ENCODE data around the gene GLRA1.

GLRA1 gene

DNA sequence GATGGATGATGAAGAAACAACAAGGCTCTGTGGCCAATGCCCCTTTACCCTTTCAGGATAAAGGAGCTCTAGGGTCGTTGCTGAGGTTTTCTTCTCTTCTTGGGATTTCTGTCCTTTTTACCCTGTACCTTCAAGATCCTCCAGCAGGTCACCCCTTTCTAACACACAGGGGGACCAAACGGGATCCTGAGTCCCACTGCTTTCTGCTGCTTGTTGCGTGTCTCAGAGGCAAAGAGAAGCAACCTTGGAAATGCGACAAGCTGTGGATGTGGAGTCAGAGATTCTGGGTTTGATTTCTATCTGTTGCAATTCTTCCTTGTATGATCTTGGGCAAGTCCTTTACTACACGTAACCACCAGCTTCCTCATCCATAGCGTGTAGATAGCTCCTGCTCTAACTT, 20.5 kb downstream of the GLRA1 start:
- Histone ChIP-seq H3K4me3 (ENCODE audit: insufficient read depth, low read depth, low read length, poor library complexity, severe bottlenecking) (no peak overlapping the region), H3K9me3 (ENCODE audit: control insufficient read depth, low read length) (no peaks in the 10 kb centered on the region), H3K36me3 (ENCODE audit: control insufficient read depth, insufficient read depth, low read length) (no peaks in the 10 kb centered on the region), H3K27me3 (replicated peaks; ENCODE audit: control insufficient read depth, insufficient read depth, low read length, poor library complexity, severe bottlenecking) (no peaks in the 10 kb centered on the region), H3K4me1 (ENCODE audit: control insufficient read depth, insufficient read depth, low read length, poor library complexity, severe bottlenecking) (no peaks in the 10 kb centered on the region), H3K27ac (ENCODE audit: insufficient read depth, low read length, poor library complexity, severe bottlenecking) (no peak overlapping the region)
- DNase-seq: no peak

DNA sequence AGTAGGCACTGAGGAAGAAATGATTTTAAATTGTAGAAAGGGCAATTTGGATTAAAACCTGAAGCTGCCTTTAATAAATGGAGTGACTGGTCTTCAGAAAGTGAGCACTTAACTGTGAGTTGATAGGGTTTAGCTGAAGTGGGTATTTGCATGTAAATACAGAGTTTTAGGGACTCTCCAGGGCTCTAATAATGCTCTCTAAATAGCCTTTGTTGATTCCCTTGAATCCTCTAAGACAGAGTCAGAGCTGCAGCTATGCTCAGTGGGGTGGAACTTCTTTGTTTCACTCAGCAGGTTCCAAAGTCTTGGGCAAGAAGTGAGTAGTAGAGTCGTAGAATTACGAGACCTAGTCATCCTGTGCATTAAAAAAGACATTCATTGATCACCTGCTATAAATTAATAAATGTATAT, 21.4 kb downstream of the GLRA1 start:
- DNase-seq: no peak
- Histone ChIP-seq H3K27me3 (replicated peaks; ENCODE audit: control insufficient read depth, insufficient read depth, low read length, poor library complexity, severe bottlenecking) (no peaks in the 10 kb centered on the region), H3K36me3 (ENCODE audit: control insufficient read depth, insufficient read depth, low read length) (no peaks in the 10 kb centered on the region), H3K27ac (ENCODE audit: insufficient read depth, low read length, poor library complexity, severe bottlenecking) (no peak overlapping the region), H3K4me3 (ENCODE audit: insufficient read depth, low read depth, low read length, poor library complexity, severe bottlenecking) (no peak overlapping the region), H3K4me1 (ENCODE audit: control insufficient read depth, insufficient read depth, low read length, poor library complexity, severe bottlenecking) (no peaks in the 10 kb centered on the region), H3K9me3 (ENCODE audit: control insufficient read depth, low read length) (no peaks in the 10 kb centered on the region)

DNA sequence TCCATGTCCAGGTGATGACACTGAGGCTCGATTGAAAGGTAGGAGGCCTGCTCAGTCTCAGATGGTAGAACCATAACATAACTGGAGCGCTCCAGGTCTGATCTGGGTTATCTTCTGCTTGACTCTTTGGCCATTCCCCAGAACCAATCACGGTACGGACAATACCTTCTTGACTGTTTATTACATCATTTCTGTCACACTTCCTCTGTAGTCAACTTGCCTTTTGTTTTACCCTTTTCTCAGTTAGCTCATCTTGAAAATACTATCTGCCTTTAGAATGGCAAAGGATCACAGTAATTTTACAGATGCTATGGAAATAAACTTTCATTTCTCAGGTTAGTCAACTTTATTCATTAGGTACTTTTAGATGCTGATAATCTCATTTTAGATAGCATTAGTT, 22.4 kb downstream of the GLRA1 start:
- no peaks in the 10 kb centered on the region for H3K27me3 ChIP-seq (replicated peaks; ENCODE audit: control insufficient read depth, insufficient read depth, low read length, poor library complexity, severe bottlenecking)
- H3K27ac ChIP-seq (ENCODE audit: insufficient read depth, low read length, poor library complexity, severe bottlenecking): no peak overlapping the region
- H3K9me3 ChIP-seq (ENCODE audit: control insufficient read depth, low read length): no peaks in the 10 kb centered on the region
- no peaks in the 10 kb centered on the region for H3K4me1 ChIP-seq (ENCODE audit: control insufficient read depth, insufficient read depth, low read length, poor library complexity, severe bottlenecking)
- no peaks in the 10 kb centered on the region for H3K36me3 ChIP-seq (ENCODE audit: control insufficient read depth, insufficient read depth, low read length)
- no peak overlapping the region for H3K4me3 ChIP-seq (ENCODE audit: insufficient read depth, low read depth, low read length, poor library complexity, severe bottlenecking)
- no peak for DNase-seq

DNA sequence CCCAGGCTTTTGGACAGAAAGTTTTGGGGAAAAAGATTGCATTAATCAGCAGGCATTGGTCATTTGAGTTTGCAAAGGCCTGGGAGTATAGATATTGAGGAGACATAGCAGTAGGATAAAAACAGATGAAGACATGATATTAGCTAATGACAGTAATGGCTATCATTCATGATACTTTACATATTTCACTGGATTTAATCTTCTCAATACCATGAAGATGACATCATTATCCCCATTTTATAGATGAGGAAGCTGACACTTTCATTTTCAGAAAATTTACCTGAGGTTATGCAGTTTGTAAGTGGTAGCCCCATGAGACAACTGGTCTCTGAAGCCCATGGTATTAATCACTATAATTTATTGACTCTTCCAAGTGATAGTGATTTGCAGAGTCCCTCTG, 23.0 kb downstream of the GLRA1 start:
- no peak for DNase-seq
- no peak overlapping the region for H3K4me3 ChIP-seq (ENCODE audit: insufficient read depth, low read depth, low read length, poor library complexity, severe bottlenecking)
- H3K36me3 ChIP-seq (ENCODE audit: control insufficient read depth, insufficient read depth, low read length): no peaks in the 10 kb centered on the region
- no peak overlapping the region for H3K27ac ChIP-seq (ENCODE audit: insufficient read depth, low read length, poor library complexity, severe bottlenecking)
- no peaks in the 10 kb centered on the region for H3K4me1 ChIP-seq (ENCODE audit: control insufficient read depth, insufficient read depth, low read length, poor library complexity, severe bottlenecking)
- H3K27me3 ChIP-seq (replicated peaks; ENCODE audit: control insufficient read depth, insufficient read depth, low read length, poor library complexity, severe bottlenecking): no peaks in the 10 kb centered on the region
- no peaks in the 10 kb centered on the region for H3K9me3 ChIP-seq (ENCODE audit: control insufficient read depth, low read length)

DNA sequence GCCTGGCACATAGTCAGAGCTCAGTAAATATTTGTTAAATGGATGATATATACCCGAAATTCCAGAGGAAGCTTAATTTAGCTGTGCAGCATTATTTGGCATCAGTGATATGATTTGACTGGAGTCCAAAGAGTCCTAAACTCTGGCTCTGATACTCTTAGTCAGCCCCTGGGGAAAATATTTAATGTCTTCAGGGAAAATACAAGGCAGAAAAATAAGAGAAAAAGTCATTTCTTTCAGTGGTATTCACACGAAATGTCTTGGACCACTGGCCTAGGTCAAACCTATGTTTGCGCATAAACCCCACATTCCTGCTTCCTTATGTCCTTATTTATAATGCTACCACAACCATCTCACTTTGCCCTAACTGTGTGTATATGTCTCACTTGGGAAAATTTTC, 23.8 kb downstream of the GLRA1 start:
- Histone ChIP-seq H3K4me3 (ENCODE audit: insufficient read depth, low read depth, low read length, poor library complexity, severe bottlenecking) (no peak overlapping the region), H3K36me3 (ENCODE audit: control insufficient read depth, insufficient read depth, low read length) (no peaks in the 10 kb centered on the region), H3K27me3 (replicated peaks; ENCODE audit: control insufficient read depth, insufficient read depth, low read length, poor library complexity, severe bottlenecking) (no peaks in the 10 kb centered on the region), H3K9me3 (ENCODE audit: control insufficient read depth, low read length) (no peaks in the 10 kb centered on the region), H3K4me1 (ENCODE audit: control insufficient read depth, insufficient read depth, low read length, poor library complexity, severe bottlenecking) (no peaks in the 10 kb centered on the region), H3K27ac (ENCODE audit: insufficient read depth, low read length, poor library complexity, severe bottlenecking) (no peak overlapping the region)
- no peak for DNase-seq

DNA sequence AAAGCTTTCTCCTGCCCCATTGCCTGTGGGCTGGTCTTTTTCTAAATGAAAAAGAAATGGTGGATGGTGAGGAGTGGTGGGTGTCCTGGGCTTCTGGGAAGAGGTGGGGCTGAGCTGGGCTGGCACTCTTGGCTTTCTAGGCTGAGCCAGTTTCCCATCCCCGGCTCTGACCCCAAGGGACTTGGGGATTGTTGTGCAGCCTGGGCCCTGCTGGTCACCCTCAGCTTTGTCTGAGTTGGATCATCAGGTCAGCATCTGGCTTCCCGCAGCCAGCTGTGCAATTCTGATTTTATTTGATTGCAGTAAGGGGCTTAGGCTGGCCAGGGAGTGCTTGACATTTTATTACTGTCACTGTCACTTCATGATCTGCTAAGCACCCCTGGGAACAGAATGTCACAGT, 25.3 kb downstream of the GLRA1 start:
- no peaks in the 10 kb centered on the region for H3K36me3 ChIP-seq (ENCODE audit: control insufficient read depth, insufficient read depth, low read length)
- no peaks in the 10 kb centered on the region for H3K9me3 ChIP-seq (ENCODE audit: control insufficient read depth, low read length)
- no peaks in the 10 kb centered on the region for H3K27me3 ChIP-seq (replicated peaks; ENCODE audit: control insufficient read depth, insufficient read depth, low read length, poor library complexity, severe bottlenecking)
- H3K27ac ChIP-seq (ENCODE audit: insufficient read depth, low read length, poor library complexity, severe bottlenecking): no peak overlapping the region
- no peaks in the 10 kb centered on the region for H3K4me1 ChIP-seq (ENCODE audit: control insufficient read depth, insufficient read depth, low read length, poor library complexity, severe bottlenecking)
- no peak overlapping the region for H3K4me3 ChIP-seq (ENCODE audit: insufficient read depth, low read depth, low read length, poor library complexity, severe bottlenecking)
- DNase-seq: no peak

DNA sequence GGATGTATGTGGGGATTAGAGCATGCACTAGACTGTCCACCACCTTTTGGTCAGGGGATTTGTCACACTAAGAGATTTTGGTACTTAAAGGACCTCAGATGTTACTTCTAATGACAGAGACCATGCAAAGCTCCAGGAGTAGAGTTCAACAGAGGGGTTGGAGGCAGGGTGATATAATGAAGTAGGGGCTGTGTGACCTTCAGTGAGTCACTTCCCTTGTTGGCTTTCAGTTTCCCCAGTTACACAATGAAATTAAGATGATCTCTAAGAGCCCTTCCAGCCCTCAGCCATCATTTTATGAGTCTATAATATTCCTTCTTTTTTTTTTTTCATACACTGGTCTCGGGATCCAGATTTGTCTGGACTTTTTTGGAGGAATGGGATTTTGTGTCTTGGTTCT, 26.8 kb downstream of the GLRA1 start:
- DNase-seq: no peak
- no peak overlapping the region for H3K27ac ChIP-seq (ENCODE audit: insufficient read depth, low read length, poor library complexity, severe bottlenecking)

DNA sequence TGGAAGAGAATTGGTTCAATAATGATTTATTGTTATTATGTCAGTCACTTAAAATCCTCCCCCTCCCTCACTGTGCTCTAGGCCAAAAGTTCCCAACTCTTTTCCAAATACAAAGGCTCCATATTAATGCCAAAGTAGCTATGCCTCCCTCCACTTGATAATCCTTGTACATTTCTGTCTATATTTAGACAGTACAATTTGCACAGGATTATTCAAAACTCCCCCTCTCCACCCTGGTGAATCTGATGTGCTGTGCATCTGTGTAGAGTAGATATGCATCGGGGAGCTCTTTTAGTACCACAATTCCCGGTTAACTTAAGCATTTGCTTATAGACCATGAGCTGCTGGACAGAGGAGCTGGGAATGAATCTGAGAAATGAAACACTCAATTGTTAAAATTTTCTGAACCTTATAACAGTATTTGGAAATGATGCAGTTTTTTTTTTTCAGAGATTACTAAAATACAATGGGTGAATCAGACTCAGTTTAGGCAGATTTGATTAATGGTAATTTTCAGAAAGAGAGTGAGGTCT, 27.6 kb downstream of the GLRA1 start:
- no peaks in the 10 kb centered on the region for H3K27me3 ChIP-seq (replicated peaks; ENCODE audit: control insufficient read depth, insufficient read depth, low read length, poor library complexity, severe bottlenecking)
- no peak overlapping the region for H3K4me3 ChIP-seq (ENCODE audit: insufficient read depth, low read depth, low read length, poor library complexity, severe bottlenecking)
- no peak for DNase-seq
- no peaks in the 10 kb centered on the region for H3K9me3 ChIP-seq (ENCODE audit: control insufficient read depth, low read length)
- H3K27ac ChIP-seq (ENCODE audit: insufficient read depth, low read length, poor library complexity, severe bottlenecking): no peak overlapping the region
- no peaks in the 10 kb centered on the region for H3K36me3 ChIP-seq (ENCODE audit: control insufficient read depth, insufficient read depth, low read length)
- H3K4me1 ChIP-seq (ENCODE audit: control insufficient read depth, insufficient read depth, low read length, poor library complexity, severe bottlenecking): no peaks in the 10 kb centered on the region

More for the DNA sequence above, 26.8 kb downstream of the GLRA1 start:
- no peaks in the 10 kb centered on the region for H3K36me3 ChIP-seq (ENCODE audit: control insufficient read depth, insufficient read depth, low read length)
- H3K4me1 ChIP-seq (ENCODE audit: control insufficient read depth, insufficient read depth, low read length, poor library complexity, severe bottlenecking): no peaks in the 10 kb centered on the region
- H3K9me3 ChIP-seq (ENCODE audit: control insufficient read depth, low read length): no peaks in the 10 kb centered on the region
- no peaks in the 10 kb centered on the region for H3K27me3 ChIP-seq (replicated peaks; ENCODE audit: control insufficient read depth, insufficient read depth, low read length, poor library complexity, severe bottlenecking)
- H3K4me3 ChIP-seq (ENCODE audit: insufficient read depth, low read depth, low read length, poor library complexity, severe bottlenecking): no peak overlapping the region

DNA sequence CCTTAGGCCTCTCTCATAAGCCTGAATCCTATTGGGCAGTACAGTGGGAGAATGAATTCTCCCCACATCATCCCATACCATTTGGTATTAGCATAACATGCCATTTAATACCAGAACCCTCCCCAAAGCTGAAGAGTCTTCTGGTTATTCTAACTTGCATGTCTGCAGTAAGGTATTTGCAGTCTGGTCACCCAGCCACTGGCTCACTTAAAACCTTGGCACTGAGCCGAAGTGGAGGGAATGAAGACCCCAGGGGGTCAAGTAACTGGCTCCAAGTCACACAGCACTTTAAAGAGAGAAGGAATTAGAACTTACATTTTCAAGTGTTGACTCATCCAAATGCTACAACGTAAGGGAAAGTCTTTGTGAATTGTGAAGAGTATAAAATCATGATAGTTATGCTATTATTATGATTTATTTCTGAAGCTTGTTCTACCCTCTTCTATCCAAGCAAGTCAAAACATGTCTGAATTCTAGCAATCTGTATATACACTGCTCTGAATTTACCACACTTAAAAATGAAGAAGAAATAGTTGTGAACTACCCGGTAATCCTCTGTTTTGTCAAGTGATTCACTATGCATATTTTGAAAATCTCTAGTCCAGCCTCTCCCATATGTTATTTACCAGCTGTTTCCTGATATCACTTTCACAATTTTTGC, 28.5 kb downstream of the GLRA1 start:
- Histone ChIP-seq H3K36me3 (ENCODE audit: control insufficient read depth, insufficient read depth, low read length) (no peaks in the 10 kb centered on the region), H3K4me1 (ENCODE audit: control insufficient read depth, insufficient read depth, low read length, poor library complexity, severe bottlenecking) (no peaks in the 10 kb centered on the region), H3K27me3 (replicated peaks; ENCODE audit: control insufficient read depth, insufficient read depth, low read length, poor library complexity, severe bottlenecking) (no peaks in the 10 kb centered on the region), H3K4me3 (ENCODE audit: insufficient read depth, low read depth, low read length, poor library complexity, severe bottlenecking) (no peak overlapping the region), H3K9me3 (ENCODE audit: control insufficient read depth, low read length) (no peaks in the 10 kb centered on the region), H3K27ac (ENCODE audit: insufficient read depth, low read length, poor library complexity, severe bottlenecking) (no peak overlapping the region)
- DNase-seq: no peak

DNA sequence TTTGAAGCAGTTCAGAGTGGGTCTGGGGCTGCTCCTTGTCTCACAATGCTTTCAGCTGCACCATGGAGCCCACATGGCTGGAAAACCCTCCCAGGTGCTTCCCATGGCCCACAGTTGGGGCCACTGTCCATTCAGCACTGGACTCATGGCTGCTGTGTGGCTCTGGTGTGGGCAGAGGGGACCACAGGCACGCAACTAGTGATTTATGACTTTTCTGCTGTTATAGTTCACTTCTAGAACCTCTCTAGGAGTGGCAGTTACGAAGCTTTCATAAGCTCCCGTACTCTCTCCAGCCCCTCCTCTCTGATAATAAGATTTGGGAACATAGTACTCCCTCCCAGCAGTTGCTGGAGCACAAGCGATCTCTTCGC, 29.0 kb downstream of the GLRA1 start:
- no peaks in the 10 kb centered on the region for H3K4me1 ChIP-seq (ENCODE audit: control insufficient read depth, insufficient read depth, low read length, poor library complexity, severe bottlenecking)
- no peak for DNase-seq
- H3K9me3 ChIP-seq (ENCODE audit: control insufficient read depth, low read length): no peaks in the 10 kb centered on the region
- no peak overlapping the region for H3K4me3 ChIP-seq (ENCODE audit: insufficient read depth, low read depth, low read length, poor library complexity, severe bottlenecking)
- no peaks in the 10 kb centered on the region for H3K36me3 ChIP-seq (ENCODE audit: control insufficient read depth, insufficient read depth, low read length)
- no peak overlapping the region for H3K27ac ChIP-seq (ENCODE audit: insufficient read depth, low read length, poor library complexity, severe bottlenecking)
- no peaks in the 10 kb centered on the region for H3K27me3 ChIP-seq (replicated peaks; ENCODE audit: control insufficient read depth, insufficient read depth, low read length, poor library complexity, severe bottlenecking)

Data from effector memory CD4-positive, alpha-beta T cell (primary cell).